HG03432 (cell line): ENCODE measurements around the gene CRK.
A peak's percentile ranks its signal among the peaks of the same experiment; 100 is the strongest.
"Not testable (repeated sequence)": the region's sequence is repeated elsewhere in the genome, so short reads cannot be mapped to it uniquely, and the experiment has no call there.

Experiments
- ATAC-seq: cut with Tn5 transposase; IDR thresholded peaks from one replicate; pipeline ENCODE4 v1.9.1; 2021; ENCODE audit warnings: mild to moderate bottlenecking, moderate library complexity; ENCODE audit not compliant: unreplicated experiment

CRK gene

GRCh38 chr17:1434150-1434549 is 21.9 kb downstream of the CRK start:
- ATAC-seq, result no peak

DNA sequence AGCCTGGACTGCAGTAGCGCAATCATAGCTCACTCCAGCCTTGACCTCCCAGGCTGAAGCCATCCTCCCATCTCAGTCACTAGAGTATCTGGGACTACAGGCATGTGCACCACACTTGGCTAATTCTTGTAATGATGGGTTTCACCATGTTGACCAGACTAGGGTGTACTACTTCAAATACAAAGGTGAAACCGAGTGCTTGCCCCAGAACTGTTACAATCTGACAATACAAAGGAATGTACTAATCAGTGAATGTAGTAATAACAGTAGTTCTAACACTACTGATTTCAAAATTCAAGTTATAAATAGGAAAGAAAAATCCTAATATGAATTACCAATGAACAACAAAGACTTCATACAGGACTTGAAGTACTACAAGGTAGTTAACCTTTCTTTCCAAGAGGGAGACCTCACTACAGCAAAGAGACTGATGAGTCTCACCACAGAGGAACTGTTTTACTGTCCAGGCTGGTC is 24.4 kb downstream of the CRK start:
- no peak for ATAC-seq

DNA sequence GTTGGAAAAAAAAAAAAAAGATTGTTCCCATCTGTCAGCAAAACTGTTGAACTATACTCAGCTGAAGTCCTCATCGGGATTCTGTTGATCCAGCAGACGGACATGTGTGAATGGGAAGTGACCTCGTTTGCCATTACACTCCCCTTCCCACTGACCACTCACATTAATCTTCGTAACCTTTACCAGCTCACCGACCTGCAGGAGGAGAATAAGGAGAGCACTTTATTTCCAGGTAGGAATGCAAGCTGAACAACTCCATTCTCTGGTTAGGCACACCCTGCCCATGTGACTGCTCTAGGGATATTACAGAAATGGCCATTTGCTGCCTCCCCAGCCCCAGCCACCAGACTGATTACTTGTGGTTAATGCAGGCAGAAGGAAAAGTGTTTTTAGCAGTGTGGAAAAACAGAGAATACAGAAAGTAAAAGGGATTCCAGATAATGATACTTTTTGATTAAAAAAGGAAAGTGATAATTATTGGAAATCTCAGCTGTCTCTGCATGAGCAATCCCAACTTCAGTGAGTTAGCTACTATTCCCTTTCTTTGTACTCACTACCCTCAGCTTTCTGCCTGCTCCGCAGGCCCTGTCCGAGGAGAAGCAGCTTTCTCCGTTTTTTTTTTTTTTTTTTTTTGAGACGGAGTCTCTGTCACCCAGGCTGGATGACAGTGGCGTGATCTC is 32.4 kb downstream of the CRK start:
- no peak for ATAC-seq

GRCh38 chr17:1422885-1423284 is 33.1 kb downstream of the CRK start:
- ATAC-seq, result no peak

GRCh38 chr17:1421470-1421869 is 34.6 kb downstream of the CRK start:
- ATAC-seq, result no peak

DNA sequence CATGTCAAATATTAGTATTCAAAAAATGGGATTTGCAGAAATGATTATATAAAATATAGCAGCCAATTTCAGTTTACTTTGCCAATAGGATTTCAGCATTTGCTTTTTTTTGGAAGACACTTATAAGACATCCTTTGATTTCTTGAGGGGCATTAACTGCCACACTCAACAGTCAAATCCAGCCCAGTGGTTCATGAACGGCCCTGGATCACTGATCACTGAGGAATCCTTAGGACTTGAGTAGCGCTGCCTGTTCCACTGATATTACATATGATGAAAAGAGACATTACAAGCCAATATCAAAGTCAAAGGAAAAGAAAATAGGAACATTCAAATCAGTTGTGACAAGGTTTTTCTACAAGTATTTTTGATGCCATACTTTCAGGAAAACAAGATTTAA is 35.1 kb downstream of the CRK start:
- no peak for ATAC-seq

- no peak for ATAC-seq
Measured at GRCh38 chr17:1420163-1420562, 35.9 kb downstream of the CRK start.

DNA sequence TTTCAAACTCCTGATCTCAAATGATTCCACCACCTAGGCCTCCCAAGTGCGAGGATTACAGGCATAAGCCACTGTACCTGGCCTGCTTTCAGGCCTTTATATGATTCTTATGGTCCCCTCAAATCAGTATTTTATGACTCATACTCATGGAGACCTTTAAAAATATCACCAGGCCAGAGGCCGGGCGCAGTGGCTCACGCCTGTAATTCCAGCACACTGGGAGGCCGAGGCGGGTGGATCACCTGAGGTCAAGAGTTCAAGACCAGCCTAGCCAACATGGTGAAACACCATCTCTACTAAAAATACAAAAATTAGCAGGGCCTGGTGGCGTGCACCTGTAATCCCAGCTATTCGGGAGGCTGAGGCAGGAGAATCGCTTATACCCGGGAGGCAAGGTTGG is 37.6 kb downstream of the CRK start:
- ATAC-seq, result not testable (repeated sequence)

GRCh38 chr17:1416414-1416813 is 39.6 kb downstream of the CRK start:
- no peak for ATAC-seq

DNA sequence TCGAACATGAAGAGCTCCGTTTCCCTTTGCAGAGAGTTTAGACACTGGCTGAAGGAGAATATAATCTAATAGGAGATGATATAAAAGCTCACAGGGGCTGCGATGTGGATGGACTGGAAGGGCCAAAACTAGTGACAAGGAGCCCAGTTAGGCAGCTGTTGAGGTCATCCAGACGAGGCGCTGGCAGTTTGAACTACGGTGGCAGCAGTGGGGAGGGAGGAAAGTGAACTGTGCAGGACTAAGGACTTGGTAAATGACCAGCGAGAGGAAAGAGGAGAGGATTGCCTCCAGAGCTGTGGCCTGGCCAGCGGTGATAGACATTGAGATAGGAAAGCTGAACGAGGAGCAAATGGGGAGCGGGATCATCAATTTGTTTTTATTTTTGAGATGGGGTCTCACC is 41.4 kb downstream of the CRK start:
- no peak for ATAC-seq

DNA sequence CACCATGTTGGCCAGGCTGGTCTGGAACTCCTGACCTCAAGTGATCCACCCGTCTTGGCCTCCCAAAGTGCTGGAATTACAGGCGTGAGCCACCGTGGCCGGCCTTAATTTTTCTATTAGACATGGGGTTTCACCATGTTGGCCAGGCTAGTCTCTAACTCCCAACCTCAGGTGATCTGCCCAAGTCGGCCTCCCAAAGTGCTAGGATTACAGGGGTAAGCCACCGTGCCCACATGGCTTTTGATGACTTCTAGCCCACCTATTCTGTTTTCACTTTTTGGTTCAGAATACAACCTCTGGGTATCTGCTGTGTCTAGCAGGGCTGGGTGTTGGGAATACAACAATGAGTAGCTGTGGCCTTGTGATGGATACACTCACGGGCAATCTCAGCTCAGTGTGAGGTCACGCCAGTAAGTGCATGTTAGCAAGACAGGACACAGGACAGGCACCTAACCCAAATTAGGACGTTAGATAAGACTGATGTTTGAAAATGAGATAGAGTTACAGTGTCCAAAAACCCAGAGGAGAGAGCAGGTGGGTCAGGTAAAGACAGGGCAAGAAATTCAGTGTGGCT is 41.9 kb downstream of the CRK start:
- no peak for ATAC-seq

DNA sequence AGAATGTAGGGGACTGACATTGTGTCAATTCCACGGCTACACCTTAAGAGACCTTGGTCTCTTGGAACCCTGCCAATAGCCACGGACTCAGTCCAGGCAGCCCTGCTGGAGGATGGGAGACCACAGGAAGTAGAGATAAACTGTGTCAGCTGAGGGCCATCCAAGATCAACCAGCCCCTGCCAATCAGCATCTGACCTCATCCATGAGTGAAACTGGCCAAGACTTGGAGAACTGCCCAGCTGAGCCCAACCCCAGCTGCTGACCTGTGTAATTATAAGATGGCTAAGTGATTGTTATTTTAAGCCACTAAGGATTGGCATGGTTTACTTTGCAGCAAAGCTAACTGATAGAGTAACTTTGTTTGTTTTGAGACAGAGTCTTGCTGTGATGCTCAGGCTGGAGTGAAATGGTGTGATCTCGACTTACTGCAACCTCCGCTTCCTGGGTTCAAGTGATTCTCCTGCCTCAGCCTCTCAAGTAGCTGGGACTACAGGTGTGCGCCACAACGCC is 42.7 kb downstream of the CRK start:
- ATAC-seq, result no peak

GRCh38 chr17:1412185-1413110 is 43.6 kb downstream of the CRK start:
- ATAC-seq, result no peak

DNA sequence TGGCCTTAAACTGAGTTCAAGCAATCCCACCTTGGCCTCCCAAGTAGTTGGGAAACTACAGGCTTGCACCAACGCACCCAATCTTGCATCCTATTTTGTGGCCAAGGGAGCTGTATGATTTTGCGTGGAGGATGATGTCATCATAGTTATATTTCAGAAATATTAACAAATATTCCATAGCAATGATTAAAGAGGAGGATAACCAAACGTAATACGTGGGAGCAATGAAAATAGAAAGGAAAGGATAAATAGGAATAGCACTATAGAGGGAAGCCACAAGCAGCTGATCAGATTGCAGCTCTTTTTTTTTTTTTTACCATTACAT is 53.8 kb downstream of the CRK start:
- no peak for ATAC-seq

- peak; percentile 92 for ATAC-seq
Measured at GRCh38 chr17:1399679-1400512, 56.1 kb downstream of the CRK start, which contains the start of gene YWHAE. TSS of gene YWHAE (minus strand) at chr17:1400222. CDS start at chr17:1400110, 112 bp downstream.

DNA sequence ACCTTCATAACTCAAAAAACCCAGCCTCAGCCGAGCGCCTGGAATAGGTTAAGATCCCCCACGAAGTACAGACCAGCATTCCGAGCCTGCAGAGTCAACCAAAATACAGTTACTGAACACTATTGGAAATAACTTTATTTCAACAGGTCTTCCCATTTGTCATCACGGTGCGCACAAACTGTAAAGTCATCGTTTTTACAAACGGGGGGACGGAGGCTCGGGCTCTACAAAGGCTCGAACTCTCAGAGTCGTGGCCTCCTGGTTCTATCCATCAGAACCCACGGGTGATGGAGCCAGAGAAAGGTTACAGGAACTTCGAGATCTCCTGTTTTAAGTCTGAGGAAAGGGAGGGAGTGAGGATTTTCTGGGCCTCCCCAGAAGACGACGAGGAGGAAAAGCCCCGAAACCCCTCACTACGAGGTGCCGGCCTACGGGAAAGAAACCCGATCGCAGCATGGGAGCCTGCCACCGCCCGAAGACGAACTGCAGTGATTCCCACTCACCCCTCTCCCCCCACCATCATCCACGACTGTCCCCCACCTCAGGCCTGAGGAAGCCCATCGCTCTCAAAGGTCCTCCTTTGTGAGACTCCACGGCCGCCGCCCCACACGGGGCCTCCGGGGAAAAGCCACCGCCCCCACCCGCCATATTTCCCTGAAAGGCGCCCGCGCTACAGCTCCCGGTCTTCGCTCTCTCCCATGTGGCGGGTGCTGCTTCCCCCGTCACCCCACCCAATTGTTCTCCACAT is 56.9 kb downstream of the CRK start:
- ATAC-seq, result peak; percentile 4

GRCh38 chr17:1398028-1398427 is 58.0 kb downstream of the CRK start:
- no peak for ATAC-seq

DNA sequence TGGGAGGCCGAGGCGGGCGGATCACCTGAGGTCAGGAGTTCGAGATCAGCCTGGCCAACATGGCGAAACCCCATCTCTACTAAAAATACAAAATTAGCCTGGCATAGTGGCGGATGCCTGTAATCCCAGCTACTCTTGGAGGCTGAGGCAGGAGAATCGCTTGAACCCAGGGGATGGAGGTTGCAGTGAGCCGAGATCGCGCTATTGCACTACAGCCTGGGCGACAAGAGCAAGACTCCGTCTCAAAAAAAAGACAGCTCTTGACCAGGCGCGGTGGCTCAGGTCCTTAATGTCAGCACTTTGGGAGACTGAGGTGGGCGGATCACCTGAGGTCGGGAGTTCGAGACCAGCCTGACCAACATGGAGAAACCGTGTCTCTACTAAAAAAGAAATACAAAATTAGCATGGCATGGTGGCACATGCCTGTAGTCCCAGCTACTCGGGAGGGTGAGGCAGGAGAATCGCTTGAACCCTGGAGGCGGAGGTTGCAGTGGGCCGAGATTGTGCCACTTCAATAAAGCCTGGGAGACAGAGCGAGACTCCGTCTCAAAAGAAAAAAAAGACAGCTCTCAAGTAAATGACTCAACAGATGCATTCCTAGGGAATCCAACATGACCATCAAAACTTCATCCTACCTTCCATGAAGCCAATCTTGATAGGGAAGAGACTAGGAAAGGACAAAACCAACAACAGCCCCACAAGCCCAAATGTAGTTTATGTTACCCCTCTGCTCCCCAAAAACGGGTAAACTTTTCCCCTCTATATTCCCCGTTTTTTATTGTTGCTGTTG is 60.0 kb downstream of the CRK start:
- not testable (repeated sequence) for ATAC-seq

- no peak for ATAC-seq
Measured at GRCh38 chr17:1391577-1391976, 64.5 kb downstream of the CRK start.
